GM12892 (cell line): ENCODE results near the gene TRIM75.

Experiments
- POLR2A ChIP-seq: IDR thresholded peaks from 2 replicates; pipeline ENCODE4 v1.6.1; 2011; ENCODE audit warnings: low read depth, low read length, control low read depth
- POLR2AphosphoS5 ChIP-seq: IDR thresholded peaks from 2 replicates; pipeline ENCODE4 v1.6.1; 2011; ENCODE audit warnings: low read depth, low read length, control low read depth
- TAF1 ChIP-seq: IDR thresholded peaks from 2 replicates; pipeline ENCODE4 v1.6.1; 2011; ENCODE audit warnings: low read depth, mild to moderate bottlenecking, control low read depth, low read length, borderline replicate concordance

GRCh38 chr4:165010487-165010886 is 43.2 kb upstream of the TRIM75 start:
- TF ChIP-seq POLR2AphosphoS5, result no peak
- no peak for TF ChIP-seq POLR2A
- no peak for TF ChIP-seq TAF1
